CD14-positive monocyte (primary cell): Measurements from ENCODE around the gene POU2F2. TPM values are rescaled to one million over a fixed set of nuclear protein-coding genes. Genes with fewer than 3 reads are reported as not detected.

ENCODE experiments used
- DNase-seq, 3 donors: peaks; one replicate each; pipeline ENCODE4 v3.0.0-alpha.2; 2011 to 2022
- H2AFZ ChIP-seq: 2 replicates; pipeline ENCODE4 v1.6.0; 2012; ENCODE audit warnings: mild to moderate bottlenecking, low read depth, low read length, inconsistent platforms; ENCODE audit not compliant: insufficient read depth, poor library complexity, severe bottlenecking
- H3K27ac ChIP-seq, 2 donors: 1 replicate in 1 of 2; 2 replicates in 1 of 2; pipeline ENCODE4 v1.5.1; 2012 to 2013; ENCODE audit warnings: low read length in 2 of 2, control low read depth in 1 of 2, inconsistent platforms in 1 of 2, low read depth in 1 of 2, mild to moderate bottlenecking in 1 of 2
- H3K27me3 ChIP-seq, 2 donors: one replicate each; pipeline versions ENCODE4 v1.6.0 to v1.6.1; 2011 to 2013; ENCODE audit warnings: low read length in 2 of 2; ENCODE audit not compliant: control insufficient read depth in 2 of 2, insufficient read depth in 2 of 2
- H3K36me3 ChIP-seq, 2 donors: replicated peaks in 1 of 2; 1 replicate in 1 of 2; 2 replicates in 1 of 2; pipeline versions ENCODE4 v1.5.1 to v1.6.1; 2012 to 2013; ENCODE audit warnings: low read length in 2 of 2, control low read depth in 1 of 2, inconsistent platforms in 1 of 2, mild to moderate bottlenecking in 1 of 2; ENCODE audit not compliant: insufficient read depth in 2 of 2, control insufficient read depth in 1 of 2
- H3K4me1 ChIP-seq, 2 donors: 1 replicate in 1 of 2; 2 replicates in 1 of 2; pipeline versions ENCODE4 v1.5.1 to v1.6.1; 2012 to 2013; ENCODE audit warnings: low read length in 2 of 2, control low read depth in 1 of 2, inconsistent platforms in 1 of 2, mild to moderate bottlenecking in 1 of 2, moderate library complexity in 1 of 2; ENCODE audit not compliant: insufficient read depth in 2 of 2, control insufficient read depth in 1 of 2
- H3K4me2 ChIP-seq: replicated peaks from 2 replicates; pipeline ENCODE3; 2012; ENCODE audit warnings: low read length, moderate library complexity, mild to moderate bottlenecking; ENCODE audit not compliant: poor library complexity, severe bottlenecking; ENCODE audit errors: extremely low read depth
- H3K4me3 ChIP-seq, 3 experiments: fragments of 200-600 bp in 1 of 3; sonication (generic) in 1 of 3; replicated peaks in 1 of 3; 1 replicate in 2 of 3; 2 replicates in 1 of 3; pipeline ENCODE4 v1.5.1; 2011 to 2013; ENCODE audit warnings: low read length in 3 of 3, mild to moderate bottlenecking in 3 of 3, control low read depth in 2 of 3, low read depth in 2 of 3, inconsistent platforms in 1 of 3, moderate library complexity in 1 of 3
- H3K79me2 ChIP-seq: 2 replicates; pipeline ENCODE4 v1.6.0; 2012; ENCODE audit warnings: mild to moderate bottlenecking, control low read depth, inconsistent platforms, low read length, moderate library complexity; ENCODE audit not compliant: insufficient read depth
- H3K9ac ChIP-seq: 2 replicates; pipeline ENCODE4 v1.6.0; 2017; ENCODE audit warnings: low read length, mild to moderate bottlenecking; ENCODE audit not compliant: insufficient read depth, poor library complexity, severe bottlenecking
- H3K9me3 ChIP-seq, 2 donors: replicated peaks in 1 of 2; 1 replicate in 1 of 2; 2 replicates in 1 of 2; pipeline versions ENCODE4 v1.5.1 to v1.6.1; 2012 to 2013; ENCODE audit warnings: low read length in 2 of 2, control low read depth in 1 of 2; ENCODE audit not compliant: control insufficient read depth in 1 of 2, insufficient read depth in 1 of 2
- H4K20me1 ChIP-seq: 2 replicates; pipeline ENCODE4 v1.6.0; 2012; ENCODE audit warnings: mild to moderate bottlenecking, low read length, control low read depth, moderate library complexity; ENCODE audit not compliant: insufficient read depth
- H3K27ac Mint-ChIP-seq, 7 donors: one replicate each; pipeline ENCODE4 v1.8.0; 2020; ENCODE audit warnings: mild to moderate bottlenecking in 7 of 7, mixed read lengths in 7 of 7, moderate library complexity in 6 of 7, inconsistent platforms in 2 of 7
- H3K27me3 Mint-ChIP-seq, 3 donors: one replicate each; pipeline ENCODE4 v1.8.0; 2021 to 2022; ENCODE audit warnings: low read depth in 3 of 3, mild to moderate bottlenecking in 3 of 3, mixed read lengths in 3 of 3, moderate library complexity in 3 of 3, inconsistent platforms in 1 of 3
- H3K36me3 Mint-ChIP-seq, 2 donors: one replicate each; pipeline ENCODE4 v1.8.0; 2020; ENCODE audit warnings: mixed read lengths in 2 of 2, inconsistent platforms in 1 of 2, mild to moderate bottlenecking in 1 of 2
- H3K4me1 Mint-ChIP-seq: one replicate; pipeline ENCODE4 v1.8.0; 2020; ENCODE audit warnings: mild to moderate bottlenecking, mixed read lengths
- H3K4me3 Mint-ChIP-seq, 2 donors: one replicate each; pipeline ENCODE4 v1.8.0; 2020; ENCODE audit warnings: mild to moderate bottlenecking in 2 of 2, mixed read lengths in 2 of 2, moderate library complexity in 1 of 2
- H3K9me3 Mint-ChIP-seq, 7 donors: one replicate each; pipeline ENCODE4 v1.8.0; 2020 to 2022; ENCODE audit warnings: mixed read lengths in 7 of 7, mild to moderate bottlenecking in 6 of 7, moderate library complexity in 6 of 7, inconsistent platforms in 2 of 7
- CTCF ChIP-seq: fragments of 200-600 bp; IDR thresholded peaks from one replicate; pipeline ENCODE4 v1.8.0; 2022; ENCODE audit warnings: antibody characterized with exemption, mild to moderate bottlenecking
- WGBS: methylation state at CpG from one replicate; pipeline ENCODE4 v1.1.5; 2013; ENCODE audit warnings: missing lambda C conversion rate; ENCODE audit not compliant: insufficient coverage; 5-methylcytosine and 5-hydroxymethylcytosine counted together
- intact Hi-C, 2 donors: fragments of 100-400 bp; cut with micrococcal nuclease; formaldehyde crosslinking; loops; one replicate each; pipeline versions ENCODE4 v1.15.0 to v1.15.1; 2023
- polyA plus RNA-seq, 3 donors: library from polyadenylated mRNA; depleted of rRNA in 1 of 3; unstranded in 2 of 3; stranded (reverse) in 1 of 3; fragments of 300-500 nt in 2 of 3; fragments of >200 nt in 1 of 3; fragmentation: Illumina TruSeq in 2 of 3; gene quantifications; 1 replicate in 2 of 3; 2 replicates in 1 of 3; pipeline ENCODE4 v1.2.3, GENCODE V29; 2012 to 2021

The POU2F2 gene
- polyA plus RNA-seq, 3 donors = 20.0 to 147 (median 28.2) TPM

GRCh38 chr19:42156571-42156970, 24.3 kb upstream of the POU2F2 start:
- Histone ChIP-seq H3K4me3 (no peak overlapping the region), H3K79me2 (no peaks in the 10 kb centered on the region), H3K4me2 (no peak overlapping the region), H3K27ac (no peak overlapping the region), H3K36me3 (no peaks in the 10 kb centered on the region), H3K9me3 (no peaks in the 10 kb centered on the region), H3K27me3 (peaks cover 0 to 4% of the 10 kb centered on the region in 2 donors), H3K9ac (no peak overlapping the region), H4K20me1 (no peaks in the 10 kb centered on the region), H2AFZ (no peak overlapping the region), H3K4me1 (peaks cover 6 to 9% of the 10 kb centered on the region in 2 donors)
- H3K4me1 Mint-ChIP-seq = peaks cover 15% of the 10 kb centered on the region
- H3K27ac Mint-ChIP-seq = no peak overlapping the region
- H3K9me3 Mint-ChIP-seq = no peaks in the 10 kb centered on the region
- no peaks in the 10 kb centered on the region for H3K36me3 Mint-ChIP-seq
- DNase-seq = no peak
- 90% methylated on average over 8 of the region's 8 CpGs for WGBS
- intact Hi-C loops = no loop called here
- no peak for TF ChIP-seq CTCF
- H3K4me3 Mint-ChIP-seq = no peak overlapping the region
- H3K27me3 Mint-ChIP-seq = peaks cover 20 to 35% (median 23%) of the 10 kb centered on the region in 3 donors

- H3K27me3 ChIP-seq = peaks cover 0 to 4% of the 10 kb centered on the region in 2 donors
- Mint-ChIP-seq H3K4me3 (no peak overlapping the region), H3K27me3 (peaks cover 17 to 31% (median 19%) of the 10 kb centered on the region in 3 donors), H3K9me3 (no peaks in the 10 kb centered on the region), H3K4me1 (peaks cover 15% of the 10 kb centered on the region), H3K27ac (no peak overlapping the region), H3K36me3 (no peaks in the 10 kb centered on the region)
- H2AFZ ChIP-seq = no peak overlapping the region
- H3K9ac ChIP-seq = no peak overlapping the region
- intact Hi-C loops = no loop called here
- no peaks in the 10 kb centered on the region for H3K79me2 ChIP-seq
- no peak overlapping the region for H3K4me2 ChIP-seq
- H3K9me3 ChIP-seq = no peaks in the 10 kb centered on the region
- DNase-seq = no peak
- no peak for TF ChIP-seq CTCF
- no peaks in the 10 kb centered on the region for H3K36me3 ChIP-seq
- 79% methylated on average over 10 of the region's 10 CpGs for WGBS
- no peaks in the 10 kb centered on the region for H4K20me1 ChIP-seq
- H3K27ac ChIP-seq = no peak overlapping the region
- H3K4me1 ChIP-seq = peaks cover 6 to 9% of the 10 kb centered on the region in 2 donors
- no peak overlapping the region for H3K4me3 ChIP-seq
These were observed 23.6 kb upstream of the POU2F2 start for GRCh38 chr19:42155796-42156195.
